Lower lobe of right lung (tissue), 2 donors: Measurements from ENCODE around the gene SLC2A5. TPM values are rescaled to one million over a fixed set of nuclear protein-coding genes. Genes with fewer than 3 reads are reported as not detected.

Experiments used
- ATAC-seq, 2 donors: fragments of 200-7000 bp; cut with Tn5 transposase; one replicate each; pipeline ENCODE4 v1.9.1; 2020 to 2022; ENCODE audit warnings: mild to moderate bottlenecking in 2 of 2, moderate library complexity in 2 of 2
- DNase-seq: peaks from one replicate; pipeline ENCODE4 v3.0.0-alpha.2; 2020
- H3K27ac ChIP-seq: fragments of 200-600 bp; one replicate; pipeline ENCODE4 v1.8.0; 2022
- H3K27me3 ChIP-seq: fragments of 200-600 bp; one replicate; pipeline ENCODE4 v1.8.0; 2022; ENCODE audit warnings: low read depth
- H3K36me3 ChIP-seq: fragments of 200-600 bp; one replicate; pipeline ENCODE4 v1.8.0; 2022; ENCODE audit warnings: mild to moderate bottlenecking
- H3K4me1 ChIP-seq: fragments of 200-600 bp; one replicate; pipeline ENCODE4 v1.8.0; 2022
- H3K4me3 ChIP-seq: fragments of 200-600 bp; one replicate; pipeline ENCODE4 v1.8.0; 2022; ENCODE audit warnings: mild to moderate bottlenecking
- H3K9me3 ChIP-seq: fragments of 200-600 bp; one replicate; pipeline ENCODE4 v1.8.0; 2022
- CTCF ChIP-seq: fragments of 200-600 bp; IDR thresholded peaks from one replicate; pipeline ENCODE4 v1.8.0; 2022; ENCODE audit warnings: antibody characterized with exemption, mild to moderate bottlenecking
- intact Hi-C: fragments of 100-400 bp; cut with DNase I; formaldehyde crosslinking; loops from one replicate; pipeline ENCODE4 v1.11.0; 2022
- total RNA-seq: library from RNA; stranded (reverse); fragmentation: NEBNext Ultra II Directional; extraction: Animal tissue kit (Norgen Biotek cat#: 25700); gene quantifications from one replicate; pipeline ENCODE4 v1.2.1, GENCODE V29; 2021
- donor health status: DM: no; HTN: yes; CAD: no; lungs with severe emphysema.

The SLC2A5 gene
- total RNA-seq, 1 donor from 2014 or later: 1.7 TPM

GRCh38 chr1:9105336-9105867 is 36.0 kb upstream of the SLC2A5 start:
- intact Hi-C loops: no loop called here
- Histone ChIP-seq H3K9me3 (no peaks in the 10 kb centered on the region), H3K36me3 (peaks cover 41% of the 10 kb centered on the region), H3K4me3 (no peak overlapping the region), H3K27me3 (no peaks in the 10 kb centered on the region), H3K4me1 (peaks cover 2% of the 10 kb centered on the region), H3K27ac (no peak overlapping the region)
- ATAC-seq (no peak), DNase-seq (no peak)
- TF ChIP-seq CTCF: no peak

- no peaks in the 10 kb centered on the region for H3K4me1 ChIP-seq
- H3K36me3 ChIP-seq: peaks cover 27% of the 10 kb centered on the region
- H3K27ac ChIP-seq: no peak overlapping the region
- H3K4me3 ChIP-seq: no peak overlapping the region
- DNase-seq (no peak), ATAC-seq (peak; percentile 59 to 74)
- H3K9me3 ChIP-seq: no peaks in the 10 kb centered on the region
- peak; percentile 42 for TF ChIP-seq CTCF
- intact Hi-C loops: no loop called here
- H3K27me3 ChIP-seq: no peaks in the 10 kb centered on the region
Measured at GRCh38 chr1:9101510-9102146, 32.2 kb upstream of the SLC2A5 start.

GRCh38 chr1:9100471-9101043 is 31.1 kb upstream of the SLC2A5 start:
- Histone ChIP-seq H3K36me3 (peaks cover 27% of the 10 kb centered on the region), H3K27ac (no peak overlapping the region), H3K4me3 (no peak overlapping the region), H3K4me1 (no peaks in the 10 kb centered on the region), H3K9me3 (no peaks in the 10 kb centered on the region), H3K27me3 (no peaks in the 10 kb centered on the region)
- ATAC-seq (no peak), DNase-seq (no peak)
- TF ChIP-seq CTCF: no peak
- intact Hi-C loops: no loop called here

DNA sequence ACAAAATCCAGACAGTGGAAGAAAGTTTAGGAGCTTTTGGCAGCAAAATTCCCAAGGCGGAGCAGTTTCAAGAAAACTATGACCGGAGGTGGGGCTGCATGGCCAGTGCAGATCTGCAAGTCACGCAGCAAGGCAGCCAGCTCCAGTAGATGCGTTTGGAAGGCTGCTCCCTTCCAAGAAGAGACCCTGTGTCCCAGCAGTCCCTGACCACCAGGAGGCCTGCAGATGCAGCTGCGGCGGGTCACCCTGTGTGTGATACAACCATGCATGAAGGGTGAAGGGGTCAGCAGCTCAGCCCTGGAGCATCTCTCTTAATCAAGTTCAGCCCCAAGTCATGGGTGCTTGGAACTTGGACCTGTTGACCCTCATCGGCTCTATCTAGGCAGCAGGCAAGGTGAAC is 30.1 kb upstream of the SLC2A5 start:
- intact Hi-C loops: no loop called here
- Histone ChIP-seq H3K27me3 (no peaks in the 10 kb centered on the region), H3K9me3 (no peaks in the 10 kb centered on the region), H3K36me3 (peaks cover 26% of the 10 kb centered on the region), H3K27ac (no peak overlapping the region), H3K4me3 (no peak overlapping the region), H3K4me1 (no peaks in the 10 kb centered on the region)
- no peak for ATAC-seq
- TF ChIP-seq CTCF: no peak
- no peak for DNase-seq

DNA sequence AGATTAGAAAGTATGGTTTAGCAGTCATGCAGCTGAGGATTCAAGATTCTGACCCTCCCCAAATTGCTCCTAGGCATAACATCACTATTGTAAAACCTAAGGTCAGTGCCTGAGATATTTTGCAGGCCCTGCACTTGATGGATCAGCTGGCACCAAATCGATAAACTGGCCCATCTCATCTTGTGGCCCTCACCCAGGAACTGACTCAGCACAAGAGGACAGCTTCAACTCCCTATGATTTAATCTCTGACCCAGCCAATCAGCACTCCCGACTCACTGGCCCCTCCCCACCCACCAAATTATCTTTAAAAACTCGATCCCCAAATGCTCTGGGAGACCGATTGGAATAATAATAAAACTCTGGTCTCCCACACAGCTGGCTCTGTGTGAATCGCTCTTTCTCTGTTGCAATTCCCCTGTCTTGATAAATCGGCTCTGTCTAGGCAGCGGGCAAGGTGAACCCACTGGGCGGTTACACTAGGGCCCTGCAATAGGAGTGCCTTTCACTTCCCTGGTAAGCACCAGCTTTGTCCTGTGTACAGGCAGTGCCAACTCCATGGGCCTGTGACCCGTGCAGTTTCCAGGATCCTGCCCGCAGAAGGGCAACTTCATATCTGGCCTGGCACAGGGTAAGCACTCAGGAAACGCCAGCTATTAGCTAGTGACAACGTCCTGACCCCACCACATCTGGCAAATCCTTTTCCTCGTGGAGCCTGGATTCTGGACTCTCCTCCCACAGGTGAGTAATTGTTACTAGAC is 28.7 kb upstream of the SLC2A5 start:
- H3K9me3 ChIP-seq: no peaks in the 10 kb centered on the region
- H3K27me3 ChIP-seq: no peaks in the 10 kb centered on the region
- no peak overlapping the region for H3K4me3 ChIP-seq
- intact Hi-C loops: no loop called here
- H3K36me3 ChIP-seq: peaks cover 13% of the 10 kb centered on the region
- ATAC-seq (no peak), DNase-seq (no peak)
- TF ChIP-seq CTCF: no peak
- H3K4me1 ChIP-seq: no peaks in the 10 kb centered on the region
- H3K27ac ChIP-seq: no peak overlapping the region
